ENCODE measurements around the gene SRRM2. TPM values are rescaled to one million over a fixed set of nuclear protein-coding genes. Genes with fewer than 3 reads are reported as not detected.
A peak's percentile ranks its signal among the peaks of the same experiment; 100 is the strongest.

The SRRM2 gene
- total and polyA plus RNA-seq, 5 donors from 2014 or later: 29.8 to 1,344 (median 38.6) TPM

- no peaks in the 10 kb centered on the region for H3K4me1 ChIP-seq (ENCODE audit: control insufficient read depth, insufficient read depth, low read length, poor library complexity, severe bottlenecking)
Measured at GRCh38 chr16:2744711-2745110, 7.7 kb upstream of the SRRM2 start.

GRCh38 chr16:2745116-2745890 is 7.1 kb upstream of the SRRM2 start:
- no peak overlapping the region for H3K4me3 Mint-ChIP-seq
- H3K27ac Mint-ChIP-seq: no peak overlapping the region
- no peak overlapping the region for H3K4me3 ChIP-seq (ENCODE audit: low read depth, low read length)

More at GRCh38 chr16:2744711-2745110, 7.7 kb upstream of the SRRM2 start:
- H3K4me1 Mint-ChIP-seq: no peaks in the 10 kb centered on the region
- DNase-seq: no peak
- H3K27ac Mint-ChIP-seq: no peak overlapping the region
- H3K36me3 Mint-ChIP-seq: no peaks in the 10 kb centered on the region
- H3K27me3 Mint-ChIP-seq: peaks cover 5% of the 10 kb centered on the region
- H3K27me3 ChIP-seq (ENCODE audit: control insufficient read depth, insufficient read depth, low read length): no peaks in the 10 kb centered on the region
- H3K9me3 Mint-ChIP-seq: peaks cover 0 to 3% (median 0%) of the 10 kb centered on the region in 7 donors
- H3K36me3 ChIP-seq (ENCODE audit: control insufficient read depth, insufficient read depth, low read length): no peaks in the 10 kb centered on the region
- no peak for ATAC-seq (ENCODE audit: low read depth in 2 of 2)
- H3K4me3 ChIP-seq (ENCODE audit: low read depth, low read length): no peak overlapping the region
- H3K27ac ChIP-seq (ENCODE audit: insufficient read depth, low read length, poor library complexity, severe bottlenecking): no peak overlapping the region
- H3K4me3 Mint-ChIP-seq: no peak overlapping the region
- no peaks in the 10 kb centered on the region for H3K9me3 ChIP-seq (ENCODE audit: control insufficient read depth in 2 of 2, low read length in 2 of 2)

GRCh38 chr16:2745961-2746360 is 6.5 kb upstream of the SRRM2 start:
- ATAC-seq (ENCODE audit: low read depth in 2 of 2) (no peak), DNase-seq (no peak)
- Mint-ChIP-seq H3K27me3 (peaks cover 5% of the 10 kb centered on the region), H3K9me3 (peaks cover 0 to 5% (median 0%) of the 10 kb centered on the region in 7 donors), H3K4me1 (peaks cover 0 to 4% (median 0%) of the 10 kb centered on the region in 4 donors), H3K4me3 (no peak overlapping the region), H3K27ac (no peak overlapping the region), H3K36me3 (no peaks in the 10 kb centered on the region)
- Histone ChIP-seq H3K36me3 (ENCODE audit: control insufficient read depth, insufficient read depth, low read length) (no peaks in the 10 kb centered on the region), H3K27ac (ENCODE audit: insufficient read depth, low read length, poor library complexity, severe bottlenecking) (no peak overlapping the region), H3K9me3 (ENCODE audit: control insufficient read depth in 2 of 2, low read length in 2 of 2) (no peaks in the 10 kb centered on the region), H3K4me1 (ENCODE audit: control insufficient read depth, insufficient read depth, low read length, poor library complexity, severe bottlenecking) (no peaks in the 10 kb centered on the region), H3K27me3 (ENCODE audit: control insufficient read depth, insufficient read depth, low read length) (no peaks in the 10 kb centered on the region), H3K4me3 (ENCODE audit: low read depth, low read length) (no peak overlapping the region)

More at GRCh38 chr16:2745116-2745890, 7.1 kb upstream of the SRRM2 start:
- Mint-ChIP-seq H3K4me1 (no peaks in the 10 kb centered on the region), H3K9me3 (peaks cover 0 to 4% (median 0%) of the 10 kb centered on the region in 7 donors), H3K27me3 (peaks cover 5% of the 10 kb centered on the region), H3K36me3 (no peaks in the 10 kb centered on the region)
- no peak for DNase-seq
- Histone ChIP-seq H3K9me3 (ENCODE audit: control insufficient read depth in 2 of 2, low read length in 2 of 2) (no peaks in the 10 kb centered on the region), H3K27me3 (ENCODE audit: control insufficient read depth, insufficient read depth, low read length) (no peaks in the 10 kb centered on the region), H3K4me1 (ENCODE audit: control insufficient read depth, insufficient read depth, low read length, poor library complexity, severe bottlenecking) (no peaks in the 10 kb centered on the region), H3K36me3 (ENCODE audit: control insufficient read depth, insufficient read depth, low read length) (no peaks in the 10 kb centered on the region), H3K27ac (ENCODE audit: insufficient read depth, low read length, poor library complexity, severe bottlenecking) (no peak overlapping the region)
- peak in 1 of 2 donors; percentile 11 for ATAC-seq (ENCODE audit: low read depth in 2 of 2)

- Histone ChIP-seq H3K36me3 (ENCODE audit: control insufficient read depth, insufficient read depth, low read length) (no peaks in the 10 kb centered on the region), H3K4me3 (ENCODE audit: low read depth, low read length) (no peak overlapping the region), H3K9me3 (ENCODE audit: control insufficient read depth in 2 of 2, low read length in 2 of 2) (peaks cover 0 to 5% of the 10 kb centered on the region in 2 experiments), H3K4me1 (ENCODE audit: control insufficient read depth, insufficient read depth, low read length, poor library complexity, severe bottlenecking) (peaks cover 12% of the 10 kb centered on the region), H3K27ac (ENCODE audit: insufficient read depth, low read length, poor library complexity, severe bottlenecking) (no peak overlapping the region), H3K27me3 (ENCODE audit: control insufficient read depth, insufficient read depth, low read length) (no peaks in the 10 kb centered on the region)
- no peak overlapping the region for H3K27ac Mint-ChIP-seq
- ATAC-seq (ENCODE audit: low read depth in 2 of 2) (no peak), DNase-seq (no peak)
- H3K27me3 Mint-ChIP-seq: peaks cover 10% of the 10 kb centered on the region
- H3K36me3 Mint-ChIP-seq: peaks cover 5% of the 10 kb centered on the region
- no peak overlapping the region for H3K4me3 Mint-ChIP-seq
- peaks cover 0 to 5% (median 0%) of the 10 kb centered on the region in 7 donors for H3K9me3 Mint-ChIP-seq
- H3K4me1 Mint-ChIP-seq: peaks cover 3 to 22% (median 6%) of the 10 kb centered on the region in 4 donors
Measured at GRCh38 chr16:2748757-2749455, 3.5 kb upstream of the SRRM2 start.

- H3K27ac Mint-ChIP-seq: no peak overlapping the region
- ATAC-seq (ENCODE audit: low read depth in 2 of 2): no peak
- peak overlapping the region in 2 of 4 donors; percentile 47 to 68 for H3K4me3 Mint-ChIP-seq
Measured at GRCh38 chr16:2749476-2749875, 3.0 kb upstream of the SRRM2 start.

GRCh38 chr16:2749936-2750335 is 2.5 kb upstream of the SRRM2 start:
- Histone ChIP-seq H3K27ac (ENCODE audit: insufficient read depth, low read length, poor library complexity, severe bottlenecking) (no peak overlapping the region), H3K4me3 (ENCODE audit: low read depth, low read length) (no peak overlapping the region), H3K36me3 (ENCODE audit: control insufficient read depth, insufficient read depth, low read length) (no peaks in the 10 kb centered on the region), H3K9me3 (ENCODE audit: control insufficient read depth in 2 of 2, low read length in 2 of 2) (peaks cover 0 to 5% of the 10 kb centered on the region in 2 experiments), H3K27me3 (ENCODE audit: control insufficient read depth, insufficient read depth, low read length) (no peaks in the 10 kb centered on the region), H3K4me1 (ENCODE audit: control insufficient read depth, insufficient read depth, low read length, poor library complexity, severe bottlenecking) (peaks cover 22% of the 10 kb centered on the region)
- Mint-ChIP-seq H3K9me3 (peaks cover 0 to 8% (median 0%) of the 10 kb centered on the region in 7 donors), H3K27me3 (peaks cover 5% of the 10 kb centered on the region), H3K36me3 (peaks cover 8% of the 10 kb centered on the region), H3K4me1 (peaks cover 13 to 32% (median 14%) of the 10 kb centered on the region in 4 donors), H3K27ac (no peak overlapping the region), H3K4me3 (peak overlapping the region in 2 of 4 donors; percentile 29 to 97)
- DNase-seq (no peak), ATAC-seq (ENCODE audit: low read depth in 2 of 2) (no peak)

More at GRCh38 chr16:2749476-2749875, 3.0 kb upstream of the SRRM2 start:
- Histone ChIP-seq H3K27ac (ENCODE audit: insufficient read depth, low read length, poor library complexity, severe bottlenecking) (no peak overlapping the region), H3K9me3 (ENCODE audit: control insufficient read depth in 2 of 2, low read length in 2 of 2) (peaks cover 0 to 5% of the 10 kb centered on the region in 2 experiments), H3K27me3 (ENCODE audit: control insufficient read depth, insufficient read depth, low read length) (no peaks in the 10 kb centered on the region), H3K36me3 (ENCODE audit: control insufficient read depth, insufficient read depth, low read length) (no peaks in the 10 kb centered on the region), H3K4me3 (ENCODE audit: low read depth, low read length) (no peak overlapping the region), H3K4me1 (ENCODE audit: control insufficient read depth, insufficient read depth, low read length, poor library complexity, severe bottlenecking) (peaks cover 17% of the 10 kb centered on the region)
- DNase-seq: no peak
- H3K9me3 Mint-ChIP-seq: peaks cover 0 to 8% (median 0%) of the 10 kb centered on the region in 7 donors
- H3K4me1 Mint-ChIP-seq: peaks cover 8 to 28% (median 10%) of the 10 kb centered on the region in 4 donors
- H3K27me3 Mint-ChIP-seq: peaks cover 8% of the 10 kb centered on the region
- H3K36me3 Mint-ChIP-seq: peaks cover 8% of the 10 kb centered on the region

GRCh38 chr16:2751577-2752034 is 832 bp upstream of the SRRM2 start:
- Mint-ChIP-seq H3K9me3 (peaks cover 0 to 10% (median 0%) of the 10 kb centered on the region in 7 donors), H3K4me1 (peaks cover 26 to 48% (median 28%) of the 10 kb centered on the region in 4 donors), H3K27ac (peak overlapping the region; percentile 98 to 99 (median 99)), H3K36me3 (peaks cover 21% of the 10 kb centered on the region), H3K27me3 (peaks cover 5% of the 10 kb centered on the region), H3K4me3 (peak overlapping the region; percentile 92 to 97 (median 96))
- Histone ChIP-seq H3K4me3 (ENCODE audit: low read depth, low read length) (no peak overlapping the region), H3K27me3 (ENCODE audit: control insufficient read depth, insufficient read depth, low read length) (no peaks in the 10 kb centered on the region), H3K27ac (ENCODE audit: insufficient read depth, low read length, poor library complexity, severe bottlenecking) (peak overlapping the region; percentile 99), H3K4me1 (ENCODE audit: control insufficient read depth, insufficient read depth, low read length, poor library complexity, severe bottlenecking) (peaks cover 38% of the 10 kb centered on the region), H3K9me3 (ENCODE audit: control insufficient read depth in 2 of 2, low read length in 2 of 2) (peaks cover 0 to 5% of the 10 kb centered on the region in 2 experiments), H3K36me3 (ENCODE audit: control insufficient read depth, insufficient read depth, low read length) (peaks cover 8% of the 10 kb centered on the region)
- ATAC-seq (ENCODE audit: low read depth in 2 of 2) (no peak), DNase-seq (no peak)

All from CD4-positive, CD25-positive, alpha-beta regulatory T cell (primary cell).